WTC11 (cell line): ENCODE results near the gene CLN6.

Source experiments
- CTCF ChIP-seq: fragments of 200-600 bp; IDR thresholded peaks from 2 replicates; pipeline ENCODE4 v1.8.0; 2022; ENCODE audit warnings: antibody characterized with exemption
- ZNF671 ChIP-seq: fragments of 250-450 bp; sonication (Bioruptor Pico); IDR thresholded peaks from 2 replicates; pipeline ENCODE4 v1.8.0; 2021; ENCODE audit warnings: mild to moderate bottlenecking
- TF ChIP-seq, protein P1 (sequence below): sonication (generic); formaldehyde crosslinking; IDR thresholded peaks from 2 replicates; pipeline ENCODE4 v1.8.1; 2023; ENCODE audit warnings: mild to moderate bottlenecking, missing genetic modification reagents, moderate library complexity

DNA sequence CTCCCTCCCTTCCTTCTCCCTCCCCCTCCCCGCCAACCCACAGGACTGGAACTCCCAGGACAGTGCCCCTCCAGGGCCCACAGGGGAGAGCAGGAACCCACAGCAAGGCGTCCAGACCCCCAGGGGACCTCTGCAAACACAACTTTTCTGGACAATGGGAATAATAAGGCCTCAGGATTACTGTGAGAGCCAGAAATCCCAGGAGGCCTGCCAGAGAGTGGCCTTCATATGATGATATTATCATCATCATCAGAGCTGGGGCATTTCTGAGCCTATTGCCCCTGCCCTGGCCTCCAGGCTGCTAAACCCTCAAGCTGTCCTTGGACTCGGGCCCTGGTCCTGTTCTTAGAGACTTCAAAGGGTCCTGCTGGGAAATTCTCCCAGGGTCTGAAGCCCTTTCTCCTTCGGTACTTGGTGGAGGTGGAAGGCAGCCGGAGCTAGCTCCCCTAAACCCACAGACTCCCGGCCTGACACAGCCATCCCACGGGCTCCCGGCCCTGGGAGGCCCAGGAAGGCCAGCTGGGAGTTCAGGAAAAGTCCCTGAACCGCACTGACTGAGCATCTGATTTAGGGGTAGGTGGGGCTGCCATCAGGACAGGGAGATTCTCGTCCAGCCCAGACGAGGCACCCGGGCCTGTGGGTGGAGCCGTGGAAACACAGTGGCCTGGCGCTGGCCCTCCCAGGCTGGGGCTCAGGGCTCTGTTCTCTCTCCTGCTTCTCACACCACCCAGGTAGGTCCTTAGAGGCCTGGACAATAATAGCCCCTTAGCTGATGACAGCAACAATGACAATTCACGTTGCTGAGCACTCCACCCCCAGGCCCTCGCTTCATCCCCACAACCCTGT, 29.3 kb downstream of the CLN6 start:
- TF ChIP-seq CTCF (no peak), ZNF671 (CRISPR knock-in tag) (no peak)
- TF ChIP-seq, protein P1, sequence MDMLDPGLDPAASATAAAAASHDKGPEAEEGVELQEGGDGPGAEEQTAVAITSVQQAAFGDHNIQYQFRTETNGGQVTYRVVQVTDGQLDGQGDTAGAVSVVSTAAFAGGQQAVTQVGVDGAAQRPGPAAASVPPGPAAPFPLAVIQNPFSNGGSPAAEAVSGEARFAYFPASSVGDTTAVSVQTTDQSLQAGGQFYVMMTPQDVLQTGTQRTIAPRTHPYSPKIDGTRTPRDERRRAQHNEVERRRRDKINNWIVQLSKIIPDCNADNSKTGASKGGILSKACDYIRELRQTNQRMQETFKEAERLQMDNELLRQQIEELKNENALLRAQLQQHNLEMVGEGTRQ (CRISPR knock-in tag): no peak
